HepG2 (cell line): Measurements from ENCODE around the gene CD79A. TPM values are rescaled to one million over a fixed set of nuclear protein-coding genes. Genes with fewer than 3 reads are reported as not detected.

ENCODE experiments used
- AFF4 ChIP-seq: sonication (generic); formaldehyde crosslinking; IDR thresholded peaks from 2 replicates; pipeline ENCODE4 v1.4.0; 2020; ENCODE audit warnings: missing genetic modification reagents
- AGO1 ChIP-seq: fragments of 200-400 bp; formaldehyde crosslinking; IDR thresholded peaks from 2 replicates; pipeline ENCODE4 v1.6.1; 2017; ENCODE audit warnings: mild to moderate bottlenecking, low read depth, low read length, moderate library complexity; ENCODE audit not compliant: poor library complexity, severe bottlenecking
- MAFK ChIP-seq, 2 experiments: IDR thresholded peaks in 1 of 2; conservative IDR thresholded peaks in 1 of 2; 2 replicates each; pipeline ENCODE4 v1.6.1; 2011; ENCODE audit warnings: improper control_type of control experiment in 2 of 2, low read length in 2 of 2
- MZF1 ChIP-seq: sonication (generic); formaldehyde crosslinking; IDR thresholded peaks from 2 replicates; pipeline ENCODE4 v1.8.1; 2023; ENCODE audit warnings: mild to moderate bottlenecking, missing genetic modification reagents, borderline replicate concordance
- NKX3-1 ChIP-seq: sonication (generic); formaldehyde crosslinking; IDR thresholded peaks from 2 replicates; pipeline ENCODE4 v1.5.0; 2020; ENCODE audit warnings: missing genetic modification reagents
- SAFB2 ChIP-seq: sonication (generic); formaldehyde crosslinking; IDR thresholded peaks from 2 replicates; pipeline ENCODE4 v1.5.1; 2020; ENCODE audit warnings: missing genetic modification reagents, low read depth, mild to moderate bottlenecking, borderline replicate concordance
- SALL1 ChIP-seq: sonication (generic); formaldehyde crosslinking; IDR thresholded peaks from 2 replicates; pipeline ENCODE4 v1.8.0; 2022; ENCODE audit warnings: mild to moderate bottlenecking, missing genetic modification reagents
- ZC3H4 ChIP-seq: sonication (generic); formaldehyde crosslinking; IDR thresholded peaks from 2 replicates; pipeline ENCODE4 v1.4.0; 2020; ENCODE audit warnings: missing genetic modification reagents, borderline replicate concordance
- ZFP62 ChIP-seq: sonication (generic); formaldehyde crosslinking; IDR thresholded peaks from 2 replicates; pipeline ENCODE4 v1.4.0; 2020; ENCODE audit warnings: missing genetic modification reagents
- ZNF138 ChIP-seq: sonication (generic); formaldehyde crosslinking; IDR thresholded peaks from 2 replicates; pipeline ENCODE4 v1.5.0; 2020; ENCODE audit warnings: mild to moderate bottlenecking, low read depth, missing genetic modification reagents
- ZNF281 ChIP-seq: sonication (generic); formaldehyde crosslinking; IDR thresholded peaks from 2 replicates; pipeline ENCODE4 v1.4.0; 2020; ENCODE audit warnings: missing genetic modification reagents, borderline replicate concordance
- ZNF367 ChIP-seq: sonication (generic); formaldehyde crosslinking; IDR thresholded peaks from 2 replicates; pipeline ENCODE4 v1.4.0; 2020; ENCODE audit warnings: missing genetic modification reagents, borderline replicate concordance
- ZNF383 ChIP-seq: sonication (generic); formaldehyde crosslinking; IDR thresholded peaks from 2 replicates; pipeline ENCODE4 v1.4.0; 2020; ENCODE audit warnings: missing genetic modification reagents, mild to moderate bottlenecking, borderline replicate concordance
- ZNF574 ChIP-seq: sonication (generic); formaldehyde crosslinking; IDR thresholded peaks from 2 replicates; pipeline ENCODE4 v1.4.0; 2020; ENCODE audit warnings: missing genetic modification reagents
- ZNF644 ChIP-seq: IDR thresholded peaks from 2 replicates; pipeline ENCODE4 v1.6.1; 2016; ENCODE audit warnings: low read depth
- polyA plus RNA-seq, 8 experiments: library from polyadenylated mRNA; depleted of rRNA in 3 of 8; stranded (reverse) in 7 of 8; unstranded in 1 of 8; fragments of >200 nt; fragmentation: Illumina TruSeq in 4 of 8; extraction: Trizol in 4 of 8; gene quantifications; 2 replicates each; pipeline versions ENCODE4 v1.2.1 to v1.2.3, GENCODE V29; 2011 to 2016; ENCODE audit warnings: low read depth in 4 of 8, missing spikeins in 1 of 8, mixed read lengths in 1 of 8; ENCODE audit not compliant: insufficient read depth in 1 of 8
- total RNA-seq, 5 experiments: library from RNA; depleted of rRNA; stranded (reverse); fragments of >200 nt; fragmentation: Illumina TruSeq; extraction: Trizol; gene quantifications; 2 replicates each; pipeline ENCODE4 v1.2.3, GENCODE V29; 2016; ENCODE audit warnings: low read depth in 1 of 5
- TF ChIP-seq, protein P1 (sequence below): sonication (generic); formaldehyde crosslinking; IDR thresholded peaks from 2 replicates; pipeline ENCODE4 v1.8.0; 2022; ENCODE audit warnings: mild to moderate bottlenecking, missing genetic modification reagents, moderate library complexity
- TF ChIP-seq, protein P2 (sequence below): sonication (generic); formaldehyde crosslinking; IDR thresholded peaks from 2 replicates; pipeline ENCODE4 v1.8.1; 2023; ENCODE audit warnings: mild to moderate bottlenecking, missing genetic modification reagents

The CD79A gene
- total and polyA plus RNA-seq, 2 of the 13 experiments (the other 11 are each of a cell fraction or from before 2014, with no cell fraction given): 0.24 to 0.33 TPM

DNA sequence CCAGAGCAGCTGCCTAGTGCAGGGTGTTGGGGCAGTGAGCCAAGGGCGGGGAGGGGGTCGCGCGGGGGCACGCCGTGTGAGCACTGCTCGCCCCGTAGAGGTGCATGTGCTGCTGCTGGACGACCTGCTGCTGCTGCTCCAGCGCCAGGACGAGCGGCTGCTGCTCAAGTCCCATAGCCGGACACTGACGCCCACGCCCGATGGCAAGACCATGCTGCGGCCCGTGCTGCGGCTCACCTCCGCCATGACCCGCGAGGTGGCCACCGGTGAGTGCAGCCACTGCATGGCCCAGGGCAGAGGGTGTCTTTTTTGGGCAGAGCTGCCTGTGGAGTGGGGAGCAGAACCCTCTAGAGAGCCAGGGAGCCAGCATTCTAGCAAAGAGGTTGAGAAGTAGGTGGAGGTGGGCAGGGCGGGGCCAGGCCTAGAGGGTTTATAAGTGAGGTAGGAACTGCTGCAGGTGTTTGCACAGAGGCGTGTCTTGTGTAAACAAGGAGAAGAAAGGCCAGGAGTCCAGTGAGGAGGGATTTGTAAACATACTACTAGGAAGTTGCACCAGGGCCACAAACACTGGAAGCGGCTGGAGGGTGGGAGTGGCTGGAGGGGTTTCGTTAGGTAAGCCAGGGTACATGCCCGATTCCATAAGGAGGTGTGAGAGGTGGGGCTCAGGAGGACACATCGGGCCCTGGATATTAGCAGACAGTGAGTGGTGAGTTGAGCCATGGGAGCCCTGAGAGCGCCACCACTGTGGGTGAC lies 27.2 kb downstream of the CD79A start (continued):
- TF ChIP-seq MAFK (conservative IDR thresholded peaks at IDR 0.05 in 1 of 2, IDR thresholded peaks at IDR 0.05 in 1 of 2; ENCODE audit: low read length in 2 of 2) (no peak), ZNF383 (CRISPR knock-in tag) (no peak), ZNF574 (peak; percentile 83), ZNF644 (no peak), ZC3H4 (CRISPR knock-in tag) (no peak), ZNF367 (CRISPR knock-in tag) (no peak), ZFP62 (no peak), MZF1 (CRISPR knock-in tag) (peak; percentile 98), SALL1 (peak; percentile 49; the same call in 1 of the 2 replicates), AFF4 (no peak), AGO1 (no peak), SAFB2 (CRISPR knock-in tag) (no peak), ZNF281 (CRISPR knock-in tag) (no peak), ZNF138 (CRISPR knock-in tag) (no peak), NKX3-1 (no peak)
- TF ChIP-seq, protein P1, sequence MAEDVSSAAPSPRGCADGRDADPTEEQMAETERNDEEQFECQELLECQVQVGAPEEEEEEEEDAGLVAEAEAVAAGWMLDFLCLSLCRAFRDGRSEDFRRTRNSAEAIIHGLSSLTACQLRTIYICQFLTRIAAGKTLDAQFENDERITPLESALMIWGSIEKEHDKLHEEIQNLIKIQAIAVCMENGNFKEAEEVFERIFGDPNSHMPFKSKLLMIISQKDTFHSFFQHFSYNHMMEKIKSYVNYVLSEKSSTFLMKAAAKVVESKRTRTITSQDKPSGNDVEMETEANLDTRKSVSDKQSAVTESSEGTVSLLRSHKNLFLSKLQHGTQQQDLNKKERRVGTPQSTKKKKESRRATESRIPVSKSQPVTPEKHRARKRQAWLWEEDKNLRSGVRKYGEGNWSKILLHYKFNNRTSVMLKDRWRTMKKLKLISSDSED: no peak
- TF ChIP-seq, protein P2, sequence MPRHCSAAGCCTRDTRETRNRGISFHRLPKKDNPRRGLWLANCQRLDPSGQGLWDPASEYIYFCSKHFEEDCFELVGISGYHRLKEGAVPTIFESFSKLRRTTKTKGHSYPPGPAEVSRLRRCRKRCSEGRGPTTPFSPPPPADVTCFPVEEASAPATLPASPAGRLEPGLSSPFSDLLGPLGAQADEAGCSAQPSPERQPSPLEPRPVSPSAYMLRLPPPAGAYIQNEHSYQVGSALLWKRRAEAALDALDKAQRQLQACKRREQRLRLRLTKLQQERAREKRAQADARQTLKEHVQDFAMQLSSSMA (CRISPR knock-in tag): no peak
